Measurements from ENCODE around the gene PTGES. TPM values are rescaled to one million over a fixed set of nuclear protein-coding genes. Genes with fewer than 3 reads are reported as not detected.

PTGES gene
- total RNA-seq, 1 experiment from 2014 or later, result 2.4 TPM

- peaks cover 5 to 20% of the 10 kb centered on the region in 2 experiments for H3K4me1 Mint-ChIP-seq
- H3K18ac ChIP-seq (ENCODE audit: insufficient read length, low read depth, low read length), result no peak overlapping the region
- H3K27me3 ChIP-seq (ENCODE audit: insufficient read depth, low read length), result no peaks in the 10 kb centered on the region
- no peak overlapping the region for H3K14ac ChIP-seq (ENCODE audit: insufficient read depth, low read length)
- no peak overlapping the region for H2BK120ac ChIP-seq (ENCODE audit: low read depth, low read length, poor library complexity, severe bottlenecking)
- H3K27me3 Mint-ChIP-seq (ENCODE audit: low read depth), result peaks cover 2% of the 10 kb centered on the region
- no peak overlapping the region for H3K9ac ChIP-seq (ENCODE audit: extremely low read depth, insufficient read length, low read length)
- H3K27ac ChIP-seq (ENCODE audit: insufficient read length, low read depth, low read length), result no peak overlapping the region
- H3K79me2 ChIP-seq (ENCODE audit: insufficient read depth, low read length), result no peaks in the 10 kb centered on the region
- H3K79me1 ChIP-seq (ENCODE audit: insufficient read depth, low read depth, low read length, poor library complexity, severe bottlenecking), result no peaks in the 10 kb centered on the region
- no peak overlapping the region for H2BK12ac ChIP-seq (ENCODE audit: insufficient read length, low read depth, low read length)
- H4K20me1 ChIP-seq (ENCODE audit: control insufficient read depth, insufficient read depth, insufficient read length), result no peaks in the 10 kb centered on the region
- H4K91ac ChIP-seq (ENCODE audit: insufficient read length, low read depth, low read length), result no peak overlapping the region
- TF ChIP-seq CTCF (conservative IDR thresholded peaks at IDR 0.05), result peak; percentile 98
- H3K4me3 Mint-ChIP-seq, result peak overlapping the region in 1 of 2 experiments; percentile 46; a peak in 2 of 5 replicates
- DNase-seq, result peak; percentile 94
- H3K56ac ChIP-seq (ENCODE audit: insufficient read length, low read depth, low read length), result no peak overlapping the region
- no peak overlapping the region for H4K8ac ChIP-seq (replicated peaks; ENCODE audit: insufficient read length, low read depth, low read length)
- H3K9me3 ChIP-seq (ENCODE audit: control insufficient read depth, low read depth, low read length), result no peaks in the 10 kb centered on the region
- H4K5ac ChIP-seq (ENCODE audit: insufficient read length, low read depth, low read length), result no peak overlapping the region
- H2BK15ac ChIP-seq (ENCODE audit: low read depth, low read length), result no peak overlapping the region
- no peak overlapping the region for H3K4me2 ChIP-seq (ENCODE audit: insufficient read depth, insufficient read length, low read length)
- H2BK5ac ChIP-seq (ENCODE audit: insufficient read length, low read length), result no peak overlapping the region
- H3K23me2 ChIP-seq (ENCODE audit: insufficient read length, low read depth, low read length, poor library complexity, severe bottlenecking), result no peaks in the 10 kb centered on the region
- H3K23ac ChIP-seq (ENCODE audit: insufficient read length, low read depth, low read length), result no peak overlapping the region
- no peaks in the 10 kb centered on the region for H3K36me3 Mint-ChIP-seq (ENCODE audit: insufficient read depth in 1 of 3, low read depth in 3 of 3)
- WGBS (ENCODE audit: extremely low coverage, insufficient read length, low lambda C conversion rate), result no CpG with 5 or more reads among the region's 23 CpGs
- peak overlapping the region; percentile 67 for H2AFZ ChIP-seq (ENCODE audit: low read length)
- no peaks in the 10 kb centered on the region for H3K9me3 Mint-ChIP-seq
- peak overlapping the region in 1 of 3 experiments; percentile 18; a peak in 2 of 7 replicates for H3K27ac Mint-ChIP-seq
- no peak overlapping the region for H2AK5ac ChIP-seq (ENCODE audit: insufficient read length, low read length)
- no peak overlapping the region for H3K4ac ChIP-seq (ENCODE audit: low read depth, low read length)
- H3T11ph ChIP-seq (ENCODE audit: low read length), result no peak overlapping the region
- H2BK20ac ChIP-seq (ENCODE audit: low read depth, low read length, poor library complexity, severe bottlenecking), result no peak overlapping the region
- no peaks in the 10 kb centered on the region for H3K4me1 ChIP-seq (ENCODE audit: insufficient read depth, low read length)
Measured at GRCh38 chr9:129726322-129727160, 26.3 kb downstream of the PTGES start.

All from H9 (cell line).